Panc1 (cell line): Measurements from ENCODE around the gene PIGR. TPM values are rescaled to one million over a fixed set of nuclear protein-coding genes. Genes with fewer than 3 reads are reported as not detected.

Source experiments
- ATAC-seq: fragments of 200-7000 bp; cut with Tn5 transposase; 2 replicates; pipeline ENCODE4 v1.9.1; 2020; ENCODE audit warnings: mild to moderate bottlenecking, moderate library complexity
- BruUV-seq: library from RNA; stranded (reverse); fragments of 400-500 nt; replicated peaks from 2 replicates; lab custom pipeline; 2021; lab: Mats Ljungman, UMichigan
- CTCF ChIA-PET: fragments of 300-600 bp; sonication (Branson Sonifier 250); formaldehyde crosslinking; loops from one replicate; lab custom pipeline; 2022; ENCODE audit warnings: antibody characterized with exemption; lab: Charles Lee
- POLR2A ChIA-PET: fragments of 300-600 bp; sonication (Branson Sonifier 250); formaldehyde crosslinking; loops from one replicate; lab custom pipeline; 2022; ENCODE audit warnings: antibody characterized with exemption; lab: Charles Lee
- DNase-seq: peaks from one replicate; pipeline ENCODE4 v3.0.0-alpha.2; 2010; ENCODE audit warnings: low read depth, low spot score
- H3K27ac ChIP-seq: 2 replicates; pipeline ENCODE4 v1.5.1; 2011; ENCODE audit warnings: mild to moderate bottlenecking, low read length, inconsistent platforms
- H3K27me3 ChIP-seq: fragments of 200-500 bp; sonication (Bioruptor generic); 2 replicates; pipeline ENCODE4 v1.6.0; 2014; ENCODE audit warnings: low read length, inconsistent platforms; ENCODE audit not compliant: control insufficient read depth, insufficient read depth
- H3K36me3 ChIP-seq: fragments of 200-500 bp; sonication (Bioruptor generic); 2 replicates; pipeline ENCODE4 v1.5.1; 2014; ENCODE audit warnings: inconsistent platforms, mild to moderate bottlenecking, low read length, moderate library complexity; ENCODE audit not compliant: control insufficient read depth, insufficient read depth
- H3K4me1 ChIP-seq: 2 replicates; pipeline ENCODE4 v1.5.1; 2011; ENCODE audit warnings: inconsistent platforms, mild to moderate bottlenecking, low read length, moderate library complexity; ENCODE audit not compliant: control insufficient read depth, insufficient read depth
- H3K4me3 ChIP-seq, 2 experiments: 2 replicates each; pipeline ENCODE4 v1.5.1; 2011 to 2012; ENCODE audit warnings: low read depth in 2 of 2, low read length in 2 of 2, mild to moderate bottlenecking in 2 of 2, inconsistent platforms in 1 of 2, moderate library complexity in 1 of 2
- H3K9me3 ChIP-seq: fragments of 200-500 bp; sonication (Bioruptor generic); 2 replicates; pipeline ENCODE4 v1.5.1; 2014; ENCODE audit warnings: low read depth, mild to moderate bottlenecking, inconsistent platforms, low read length, moderate library complexity; ENCODE audit not compliant: control insufficient read depth, insufficient read depth
- POLR2AphosphoS5 ChIP-seq: IDR thresholded peaks from 2 replicates; pipeline ENCODE4 v1.6.1; 2012; ENCODE audit warnings: mild to moderate bottlenecking, low read depth, low read length, moderate library complexity
- SIN3A ChIP-seq: IDR thresholded peaks from 2 replicates; pipeline ENCODE4 v1.6.1; 2012; ENCODE audit warnings: low read depth, mild to moderate bottlenecking, low read length, moderate library complexity, borderline replicate concordance; ENCODE audit not compliant: insufficient read depth
- TCF7L2 ChIP-seq: IDR thresholded peaks from 2 replicates; pipeline ENCODE4 v1.6.1; 2011; ENCODE audit warnings: mild to moderate bottlenecking, low read depth, low read length, inconsistent platforms
- in situ Hi-C: cut with HindIII; loops from 2 replicates; pipeline ENCODE4 v1.10.0; 2016; ENCODE audit warnings: low sequenced_read_pairs, low pct_unique_long_range_greater_than_20kb
- intact Hi-C: fragments of 100-400 bp; cut with micrococcal nuclease; formaldehyde crosslinking; loops from one replicate; pipeline ENCODE4 v1.10.0; 2022; ENCODE audit not compliant: unreplicated experiment
- total RNA-seq: library from RNA; stranded (reverse); gene quantifications from one replicate; pipeline ENCODE4 v1.2.1, GENCODE V29; 2021; ENCODE audit not compliant: unreplicated experiment
- TF ChIP-seq, protein P1 (sequence below), 2 experiments: IDR thresholded peaks; 2 replicates each; pipeline ENCODE4 v1.6.1; 2011 to 2012; ENCODE audit warnings: low read depth in 2 of 2, control low read depth in 1 of 2, low read length in 1 of 2, mild to moderate bottlenecking in 1 of 2, moderate library complexity in 1 of 2; ENCODE audit not compliant: insufficient read depth in 1 of 2
- TF ChIP-seq, protein P2 (sequence below): fragments of 450-650 bp; IDR thresholded peaks from 2 replicates; pipeline ENCODE4 v1.5.1; 2017; ENCODE audit warnings: mild to moderate bottlenecking

The PIGR gene
- total RNA-seq, 1 experiment from 2014 or later: 1.4 TPM

DNA sequence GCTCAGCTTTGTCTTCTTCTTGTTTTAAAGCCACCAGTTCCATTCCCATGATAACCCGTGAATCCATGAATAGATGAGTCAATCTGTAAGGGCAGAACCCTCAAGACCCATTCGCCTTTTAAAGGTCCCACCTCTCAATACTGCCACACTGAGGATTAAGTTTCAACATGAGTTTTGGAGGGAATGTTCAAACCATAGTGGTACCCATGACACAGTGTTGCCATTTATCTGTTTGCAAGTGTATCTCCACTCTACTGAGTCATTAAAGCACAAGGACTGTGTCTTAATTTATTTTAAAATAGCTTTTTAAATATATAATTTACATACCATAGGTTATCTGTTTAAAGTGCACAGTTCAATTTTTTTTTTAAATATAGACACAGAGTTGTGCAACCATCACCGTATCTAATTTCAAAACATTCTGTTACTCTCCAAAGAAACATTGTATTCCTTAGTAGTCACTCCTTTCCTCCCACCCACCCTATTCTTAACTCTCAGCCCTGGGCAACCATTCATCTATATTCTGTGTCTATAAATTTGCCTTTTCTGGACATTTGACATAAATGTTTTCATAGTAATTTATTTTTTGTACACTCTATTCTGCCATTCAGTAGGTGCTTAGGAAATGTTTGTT, 53.8 kb downstream of the PIGR start:
- POLR2A ChIA-PET: no interaction called here
- BruUV-seq: no TSS peak

DNA sequence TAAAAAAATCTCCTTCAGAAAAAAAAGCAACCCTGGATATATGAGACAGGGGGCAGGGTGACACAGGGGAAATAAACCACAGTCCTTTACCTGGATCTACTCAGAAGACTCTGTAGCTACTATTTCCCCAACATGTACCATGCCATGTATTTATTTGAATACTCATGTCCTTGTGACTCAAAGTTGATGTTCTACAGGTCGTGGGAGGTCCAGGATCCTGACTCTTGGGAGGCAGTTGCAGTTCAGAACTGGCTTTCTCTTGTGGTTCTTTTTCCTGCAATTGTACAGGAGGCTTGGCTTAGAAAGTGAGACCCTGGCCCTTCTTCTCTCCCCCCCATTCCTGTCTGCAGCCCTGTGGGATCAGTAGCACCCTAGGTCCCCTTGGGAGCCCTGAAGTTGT, 54.9 kb downstream of the PIGR start:
- TF ChIP-seq TCF7L2: no peak
- TF ChIP-seq POLR2AphosphoS5: no peak
- TF ChIP-seq, protein P1, sequence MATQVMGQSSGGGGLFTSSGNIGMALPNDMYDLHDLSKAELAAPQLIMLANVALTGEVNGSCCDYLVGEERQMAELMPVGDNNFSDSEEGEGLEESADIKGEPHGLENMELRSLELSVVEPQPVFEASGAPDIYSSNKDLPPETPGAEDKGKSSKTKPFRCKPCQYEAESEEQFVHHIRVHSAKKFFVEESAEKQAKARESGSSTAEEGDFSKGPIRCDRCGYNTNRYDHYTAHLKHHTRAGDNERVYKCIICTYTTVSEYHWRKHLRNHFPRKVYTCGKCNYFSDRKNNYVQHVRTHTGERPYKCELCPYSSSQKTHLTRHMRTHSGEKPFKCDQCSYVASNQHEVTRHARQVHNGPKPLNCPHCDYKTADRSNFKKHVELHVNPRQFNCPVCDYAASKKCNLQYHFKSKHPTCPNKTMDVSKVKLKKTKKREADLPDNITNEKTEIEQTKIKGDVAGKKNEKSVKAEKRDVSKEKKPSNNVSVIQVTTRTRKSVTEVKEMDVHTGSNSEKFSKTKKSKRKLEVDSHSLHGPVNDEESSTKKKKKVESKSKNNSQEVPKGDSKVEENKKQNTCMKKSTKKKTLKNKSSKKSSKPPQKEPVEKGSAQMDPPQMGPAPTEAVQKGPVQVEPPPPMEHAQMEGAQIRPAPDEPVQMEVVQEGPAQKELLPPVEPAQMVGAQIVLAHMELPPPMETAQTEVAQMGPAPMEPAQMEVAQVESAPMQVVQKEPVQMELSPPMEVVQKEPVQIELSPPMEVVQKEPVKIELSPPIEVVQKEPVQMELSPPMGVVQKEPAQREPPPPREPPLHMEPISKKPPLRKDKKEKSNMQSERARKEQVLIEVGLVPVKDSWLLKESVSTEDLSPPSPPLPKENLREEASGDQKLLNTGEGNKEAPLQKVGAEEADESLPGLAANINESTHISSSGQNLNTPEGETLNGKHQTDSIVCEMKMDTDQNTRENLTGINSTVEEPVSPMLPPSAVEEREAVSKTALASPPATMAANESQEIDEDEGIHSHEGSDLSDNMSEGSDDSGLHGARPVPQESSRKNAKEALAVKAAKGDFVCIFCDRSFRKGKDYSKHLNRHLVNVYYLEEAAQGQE (IDR thresholded peaks at IDR 0.05; ENCODE audit: insufficient read depth in 1 of 2, low read depth in 2 of 2, low read length in 1 of 2): no peak
- TF ChIP-seq SIN3A: no peak
- TF ChIP-seq, protein P2, sequence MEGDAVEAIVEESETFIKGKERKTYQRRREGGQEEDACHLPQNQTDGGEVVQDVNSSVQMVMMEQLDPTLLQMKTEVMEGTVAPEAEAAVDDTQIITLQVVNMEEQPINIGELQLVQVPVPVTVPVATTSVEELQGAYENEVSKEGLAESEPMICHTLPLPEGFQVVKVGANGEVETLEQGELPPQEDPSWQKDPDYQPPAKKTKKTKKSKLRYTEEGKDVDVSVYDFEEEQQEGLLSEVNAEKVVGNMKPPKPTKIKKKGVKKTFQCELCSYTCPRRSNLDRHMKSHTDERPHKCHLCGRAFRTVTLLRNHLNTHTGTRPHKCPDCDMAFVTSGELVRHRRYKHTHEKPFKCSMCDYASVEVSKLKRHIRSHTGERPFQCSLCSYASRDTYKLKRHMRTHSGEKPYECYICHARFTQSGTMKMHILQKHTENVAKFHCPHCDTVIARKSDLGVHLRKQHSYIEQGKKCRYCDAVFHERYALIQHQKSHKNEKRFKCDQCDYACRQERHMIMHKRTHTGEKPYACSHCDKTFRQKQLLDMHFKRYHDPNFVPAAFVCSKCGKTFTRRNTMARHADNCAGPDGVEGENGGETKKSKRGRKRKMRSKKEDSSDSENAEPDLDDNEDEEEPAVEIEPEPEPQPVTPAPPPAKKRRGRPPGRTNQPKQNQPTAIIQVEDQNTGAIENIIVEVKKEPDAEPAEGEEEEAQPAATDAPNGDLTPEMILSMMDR: no peak
- ATAC-seq: no peak
- Histone ChIP-seq H3K36me3 (no peaks in the 10 kb centered on the region), H3K4me3 (no peak overlapping the region), H3K27me3 (peaks cover 14% of the 10 kb centered on the region), H3K9me3 (no peaks in the 10 kb centered on the region), H3K4me1 (no peaks in the 10 kb centered on the region), H3K27ac (no peak overlapping the region)
- intact Hi-C loops: no loop called here
- DNase-seq: no peak
- ChIA-PET CTCF (no interaction called here), POLR2A (no interaction called here)
- BruUV-seq: no TSS peak
- in situ Hi-C loops: no loop called here

More for the DNA sequence above, 53.8 kb downstream of the PIGR start:
- Histone ChIP-seq H3K4me3 (no peak overlapping the region), H3K9me3 (no peaks in the 10 kb centered on the region), H3K27me3 (peaks cover 12% of the 10 kb centered on the region), H3K36me3 (no peaks in the 10 kb centered on the region), H3K27ac (no peak overlapping the region), H3K4me1 (no peaks in the 10 kb centered on the region)
- DNase-seq: no peak
- no peak for TF ChIP-seq TCF7L2
- TF ChIP-seq, protein P2: no peak
- no peak for TF ChIP-seq POLR2AphosphoS5
- TF ChIP-seq SIN3A: no peak
- TF ChIP-seq, protein P1 (IDR thresholded peaks at IDR 0.05; ENCODE audit: insufficient read depth in 1 of 2, low read depth in 2 of 2, low read length in 1 of 2): no peak
- in situ Hi-C loops (no loop called here), intact Hi-C loops (no loop called here)
- CTCF ChIA-PET: no interaction called here
- ATAC-seq: no peak
